HPDE6-E6E7 (cell line): ENCODE data around the gene NIPAL3.
"Not testable (repeated sequence)": the region's sequence is repeated elsewhere in the genome, so short reads cannot be mapped to it uniquely, and the experiment has no call there.

ENCODE experiments used
- DNase-seq: peaks from one replicate; pipeline ENCODE4 v3.0.0; 2011; ENCODE audit warnings: missing footprints; ENCODE audit errors: extremely low spot score

NIPAL3 gene

GRCh38 chr1:24457866-24458265, 42.3 kb downstream of the NIPAL3 start:
- DNase-seq, result no peak

GRCh38 chr1:24459551-24460266, 44.1 kb downstream of the NIPAL3 start:
- DNase-seq, result no peak

- not testable (repeated sequence) for DNase-seq
These were observed 46.5 kb downstream of the NIPAL3 start for GRCh38 chr1:24462128-24462527.

- DNase-seq, result no peak
These were observed 48.5 kb downstream of the NIPAL3 start for GRCh38 chr1:24463776-24464735.

- DNase-seq, result no peak
These were observed 49.5 kb downstream of the NIPAL3 start for GRCh38 chr1:24465099-24465498.

GRCh38 chr1:24465638-24466037, 50.0 kb downstream of the NIPAL3 start:
- no peak for DNase-seq

DNA sequence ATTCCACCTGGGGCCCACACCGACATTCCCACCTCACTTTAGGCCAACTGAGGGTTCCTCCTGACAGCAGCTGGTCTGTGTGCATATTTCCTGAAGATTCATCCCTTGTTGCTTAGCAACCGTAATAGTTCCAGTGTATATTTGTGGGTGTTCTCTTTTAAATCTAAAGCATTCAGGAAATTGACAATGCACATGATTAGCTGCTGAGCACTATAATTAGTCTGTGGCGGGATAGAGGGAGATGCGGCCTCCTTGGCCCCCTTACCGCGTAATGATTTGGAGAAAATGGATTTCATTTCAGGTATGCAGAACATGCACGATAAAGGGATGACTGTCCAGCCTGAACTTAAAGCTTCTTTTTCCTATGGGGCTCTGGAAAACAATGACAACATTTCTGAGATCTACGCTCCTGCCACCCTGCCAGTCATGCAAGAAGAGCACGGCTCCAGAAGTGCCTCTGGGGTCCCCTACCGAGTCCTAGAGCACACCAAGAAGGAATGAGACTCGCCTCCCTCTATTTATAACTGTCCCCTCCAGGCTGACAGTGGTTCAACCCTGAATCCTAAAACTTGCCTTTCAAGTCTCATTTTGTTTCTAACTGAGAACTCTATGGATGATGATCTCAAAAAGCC, 53.2 kb downstream of the NIPAL3 start:
- no peak for DNase-seq

- DNase-seq, result no peak
These were observed 55.0 kb downstream of the NIPAL3 start for GRCh38 chr1:24470592-24470991.

GRCh38 chr1:24472527-24473251, 57.1 kb downstream of the NIPAL3 start:
- no peak for DNase-seq

DNA sequence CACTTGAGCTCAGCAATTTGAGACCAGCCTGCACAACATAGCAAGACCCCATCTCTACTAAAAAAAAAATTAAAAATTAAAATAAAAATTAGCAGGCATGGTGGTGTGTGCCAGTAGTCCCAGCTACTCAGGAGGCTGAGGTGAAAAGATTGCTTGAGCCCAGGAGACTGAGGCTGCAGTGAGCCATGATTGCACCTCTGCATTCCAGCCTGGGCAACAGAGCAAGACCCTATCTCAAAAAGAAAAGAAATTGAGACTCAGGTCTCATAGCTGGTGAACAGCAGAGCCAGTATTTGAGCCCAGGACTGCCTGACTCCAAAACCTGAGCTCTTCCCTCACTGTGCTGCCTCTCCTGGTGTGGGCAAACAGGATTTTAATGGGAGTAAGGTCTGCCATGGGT, 58.6 kb downstream of the NIPAL3 start:
- no peak for DNase-seq

- no peak for DNase-seq
These were observed 60.1 kb downstream of the NIPAL3 start for GRCh38 chr1:24475700-24476099.

DNA sequence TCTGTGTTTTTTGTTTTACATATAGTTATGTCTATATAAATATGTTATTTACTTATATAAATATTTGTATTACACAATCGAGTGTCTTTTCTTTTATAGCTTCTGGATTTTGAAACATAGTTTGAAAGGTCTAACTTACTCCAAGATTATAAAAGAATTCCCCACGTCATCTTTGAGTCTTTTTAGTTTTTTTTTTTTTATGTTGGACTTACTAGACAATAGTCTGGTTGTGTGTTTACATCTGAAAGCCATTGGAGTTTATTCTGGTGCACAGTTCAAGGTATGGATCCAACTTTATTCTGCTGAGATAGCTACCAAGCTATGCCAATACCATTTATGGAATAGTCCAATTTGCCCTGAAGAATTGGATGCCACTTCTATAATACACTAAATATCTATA, 61.0 kb downstream of the NIPAL3 start:
- DNase-seq, result no peak

DNA sequence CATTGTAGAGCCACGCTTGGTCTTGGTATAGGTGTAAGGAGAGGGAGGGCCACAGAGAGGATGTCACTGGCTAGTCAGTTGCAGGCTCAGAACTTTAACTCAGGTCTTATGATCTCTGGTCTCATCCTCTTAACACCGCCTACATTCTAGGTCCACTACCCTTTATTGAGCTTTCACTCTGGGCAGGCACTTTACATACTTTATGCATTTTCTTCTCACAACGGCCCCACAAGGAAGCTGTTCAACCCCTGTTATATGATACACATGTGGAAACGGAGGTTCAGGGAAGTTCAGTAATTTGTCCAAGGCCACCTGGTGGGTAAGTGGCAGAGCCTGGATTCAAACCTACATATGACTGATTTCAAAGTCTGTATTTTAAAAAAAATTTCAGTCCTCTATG, 61.7 kb downstream of the NIPAL3 start:
- no peak for DNase-seq

DNA sequence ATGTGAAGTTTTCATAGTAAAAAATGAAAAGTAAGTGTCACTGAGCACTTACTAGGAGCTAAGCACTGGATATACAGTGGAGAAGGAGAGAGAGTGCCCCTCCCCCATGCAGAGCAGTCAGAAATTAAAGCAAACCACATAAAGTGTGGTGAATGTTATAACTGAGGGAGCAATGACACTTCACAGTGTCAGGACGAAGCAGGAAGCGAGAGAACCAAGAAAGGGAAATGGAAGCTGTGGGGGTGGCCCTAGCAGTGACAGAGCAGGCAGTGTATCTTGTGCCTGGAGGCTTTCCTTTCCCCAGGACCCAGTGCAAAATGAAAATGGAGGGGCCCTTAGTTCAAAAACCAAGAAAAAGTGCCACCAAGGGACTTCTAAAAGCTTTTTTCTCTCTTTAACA, 65.5 kb downstream of the NIPAL3 start:
- DNase-seq, result no peak

GRCh38 chr1:24481843-24482610, 66.4 kb downstream of the NIPAL3 start:
- DNase-seq, result no peak

- DNase-seq, result no peak
These were observed 67.8 kb downstream of the NIPAL3 start for GRCh38 chr1:24483441-24483840.

DNA sequence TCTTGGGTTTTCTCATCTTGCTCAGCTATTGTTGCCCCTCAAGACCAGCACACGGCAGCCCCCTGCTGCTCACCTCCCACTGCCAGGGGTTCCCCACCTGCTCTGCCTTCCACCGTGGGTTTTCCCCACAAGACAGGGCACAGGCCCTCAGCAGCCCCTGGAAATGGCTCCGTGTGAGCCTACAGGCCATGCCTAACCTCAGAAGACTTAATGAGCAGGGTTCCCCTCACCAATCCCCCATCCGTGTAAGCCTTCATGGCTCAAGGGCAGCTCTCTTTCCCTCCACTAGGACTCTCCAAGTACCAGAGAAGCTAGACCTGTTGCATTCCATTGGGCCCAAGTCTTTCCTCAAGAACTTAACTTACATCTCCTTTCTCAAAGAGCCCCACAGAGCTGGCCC, 68.6 kb downstream of the NIPAL3 start:
- DNase-seq, result no peak

GRCh38 chr1:24486331-24487065, 70.9 kb downstream of the NIPAL3 start:
- DNase-seq, result no peak

GRCh38 chr1:24487455-24487854, 71.9 kb downstream of the NIPAL3 start:
- DNase-seq, result no peak

- not testable (repeated sequence) for DNase-seq
These were observed 72.6 kb downstream of the NIPAL3 start for GRCh38 chr1:24488159-24488558.
